Prostate gland (tissue), 2 donors: ENCODE results near the gene RHBDL1. TPM values are rescaled to one million over a fixed set of nuclear protein-coding genes. Genes with fewer than 3 reads are reported as not detected.

Experiments
- DNase-seq: peaks from one replicate; pipeline ENCODE4 v3.0.0-alpha.2; 2019; ENCODE audit warnings: low spot score
- H3K27ac ChIP-seq, 2 donors: fragments of 200-600 bp; sonication (generic); 2 replicates each; pipeline ENCODE4 v1.5.1; 2017 to 2019
- H3K27me3 ChIP-seq: fragments of 200-600 bp; sonication (generic); replicated peaks from 2 replicates; pipeline ENCODE4 v1.5.1; 2019; ENCODE audit not compliant: insufficient read depth
- H3K36me3 ChIP-seq, 2 donors: fragments of 200-600 bp; sonication (generic); 1 replicate in 1 of 2; 2 replicates in 1 of 2; pipeline versions ENCODE4 v1.5.1 to v1.8.1; 2017 to 2019
- H3K4me1 ChIP-seq: fragments of 200-600 bp; sonication (generic); replicated peaks from 2 replicates; pipeline ENCODE4 v1.5.1; 2019
- H3K4me3 ChIP-seq, 2 donors: fragments of 200-600 bp; sonication (generic); 2 replicates each; pipeline ENCODE4 v1.5.1; 2017 to 2019
- H3K9me3 ChIP-seq: fragments of 200-600 bp; sonication (generic); 2 replicates; pipeline ENCODE4 v1.5.1; 2017
- POLR2A ChIP-seq: fragments of 450-650 bp; IDR thresholded peaks from one replicate; pipeline ENCODE4 v1.6.1; 2016; ENCODE audit warnings: antibody characterized with exemption, mild to moderate bottlenecking
- POLR2AphosphoS5 ChIP-seq: sonication (generic); formaldehyde crosslinking; IDR thresholded peaks from one replicate; pipeline ENCODE4 v1.6.1; 2017; ENCODE audit warnings: antibody characterized with exemption
- WGBS: methylation state at CpG from one replicate; pipeline ENCODE4 v1.1.5; 2018; 5-methylcytosine and 5-hydroxymethylcytosine counted together
- intact Hi-C: fragments of 100-400 bp; cut with DNase I; formaldehyde crosslinking; loops from one replicate; pipeline ENCODE4 v1.14.2; 2022
- total RNA-seq, 2 donors: library from RNA; depleted of rRNA; stranded (reverse); fragments of >200 nt; gene quantifications; one replicate each; pipeline ENCODE4 v1.1.0, GENCODE V29; 2016
- TF ChIP-seq, protein P1 (sequence below), 4 experiments: fragments of 200-600 bp in 2 of 4; fragments of 450-650 bp in 2 of 4; sonication (generic) in 2 of 4; IDR thresholded peaks; 1 replicate in 3 of 4; 2 replicates in 1 of 4; pipeline ENCODE4 v1.5.1; 2016 to 2019; ENCODE audit warnings: antibody characterized with exemption in 4 of 4, mild to moderate bottlenecking in 2 of 4, moderate library complexity in 2 of 4

RHBDL1 gene
- total RNA-seq, 2 donors from 2014 or later = 4.5 to 4.9 TPM

- H3K36me3 ChIP-seq = no peaks in the 10 kb centered on the region
- no peak overlapping the region for H3K4me3 ChIP-seq
- H3K4me1 ChIP-seq = peaks cover 24% of the 10 kb centered on the region
- TF ChIP-seq POLR2AphosphoS5 = no peak
- no peak for TF ChIP-seq POLR2A
- intact Hi-C loops = no loop called here
- H3K27me3 ChIP-seq = no peaks in the 10 kb centered on the region
- no peak overlapping the region for H3K27ac ChIP-seq
- H3K9me3 ChIP-seq = no peaks in the 10 kb centered on the region
- 62% methylated on average over 16 of the region's 23 CpGs for WGBS
- DNase-seq = no peak
Observed at GRCh38 chr16:725463-726187, 50.2 kb downstream of the RHBDL1 start.

GRCh38 chr16:726188-726437 is 50.6 kb downstream of the RHBDL1 start:
- Histone ChIP-seq H3K27me3 (no peaks in the 10 kb centered on the region), H3K4me1 (peaks cover 24% of the 10 kb centered on the region), H3K4me3 (no peak overlapping the region), H3K27ac (no peak overlapping the region), H3K9me3 (no peaks in the 10 kb centered on the region), H3K36me3 (no peaks in the 10 kb centered on the region)
- DNase-seq = no peak
- intact Hi-C loops = no loop called here
- WGBS = 23% methylated on average over 8 of the region's 9 CpGs
- TF ChIP-seq POLR2A (no peak), POLR2AphosphoS5 (no peak)
- TF ChIP-seq, protein P1, sequence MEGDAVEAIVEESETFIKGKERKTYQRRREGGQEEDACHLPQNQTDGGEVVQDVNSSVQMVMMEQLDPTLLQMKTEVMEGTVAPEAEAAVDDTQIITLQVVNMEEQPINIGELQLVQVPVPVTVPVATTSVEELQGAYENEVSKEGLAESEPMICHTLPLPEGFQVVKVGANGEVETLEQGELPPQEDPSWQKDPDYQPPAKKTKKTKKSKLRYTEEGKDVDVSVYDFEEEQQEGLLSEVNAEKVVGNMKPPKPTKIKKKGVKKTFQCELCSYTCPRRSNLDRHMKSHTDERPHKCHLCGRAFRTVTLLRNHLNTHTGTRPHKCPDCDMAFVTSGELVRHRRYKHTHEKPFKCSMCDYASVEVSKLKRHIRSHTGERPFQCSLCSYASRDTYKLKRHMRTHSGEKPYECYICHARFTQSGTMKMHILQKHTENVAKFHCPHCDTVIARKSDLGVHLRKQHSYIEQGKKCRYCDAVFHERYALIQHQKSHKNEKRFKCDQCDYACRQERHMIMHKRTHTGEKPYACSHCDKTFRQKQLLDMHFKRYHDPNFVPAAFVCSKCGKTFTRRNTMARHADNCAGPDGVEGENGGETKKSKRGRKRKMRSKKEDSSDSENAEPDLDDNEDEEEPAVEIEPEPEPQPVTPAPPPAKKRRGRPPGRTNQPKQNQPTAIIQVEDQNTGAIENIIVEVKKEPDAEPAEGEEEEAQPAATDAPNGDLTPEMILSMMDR (IDR thresholded peaks at IDR 0.05) = no peak

DNA sequence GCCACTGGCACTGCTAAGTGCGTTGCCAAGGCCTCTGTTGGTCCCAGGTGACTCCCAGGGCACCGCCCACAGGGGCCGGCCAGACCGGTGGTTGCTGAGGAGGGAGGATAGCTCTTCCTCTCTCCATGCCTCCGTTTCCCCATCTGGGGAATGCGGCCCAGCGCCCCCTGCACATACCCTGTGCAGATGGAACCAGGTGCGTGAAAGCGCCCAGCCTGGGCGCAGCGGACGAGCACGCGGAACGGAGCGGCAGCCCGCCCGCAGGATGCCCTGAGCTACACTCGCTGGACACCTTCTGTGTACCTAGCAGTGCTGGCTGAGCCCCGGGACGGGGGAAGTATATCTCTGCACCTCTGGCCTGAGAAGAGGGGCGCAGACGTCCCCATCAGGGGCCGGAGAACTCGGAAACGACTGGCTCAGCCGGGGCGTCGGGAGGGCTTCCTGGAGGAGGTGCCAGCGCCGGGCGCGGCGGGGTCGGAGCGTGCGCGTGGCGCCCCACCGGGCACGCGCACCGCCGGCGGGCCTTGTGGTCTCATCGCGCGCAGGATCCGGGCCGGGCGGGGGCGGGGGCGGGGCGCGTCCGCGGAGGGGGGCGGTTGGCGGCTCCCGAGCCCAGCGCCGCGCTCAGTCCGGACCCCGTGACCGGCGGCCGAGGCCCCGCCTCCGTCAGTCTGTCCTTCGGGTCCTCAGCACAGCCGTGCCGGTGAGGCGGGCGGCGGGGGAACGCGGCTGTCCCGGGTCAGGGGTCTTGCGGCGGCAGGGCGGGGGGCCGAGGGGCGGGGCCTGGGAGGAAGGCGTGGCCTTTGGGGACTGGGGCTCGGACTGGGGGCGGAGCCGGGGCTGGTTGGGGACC is 51.2 kb downstream of the RHBDL1 start, which contains the start of the genes CCDC78 and HAGHL:
Gene CCDC78 (minus strand): TSS at position 6 of the 853 bp plus-strand sequence. CDS start 76 bp downstream, outside the sequence.
Gene HAGHL (plus strand): TSS at position 669 of the 853 bp plus-strand sequence. CDS start 404 bp downstream, outside the sequence.
- peak; percentile 39 for DNase-seq
- peak within 1 kb of the TSS; percentile 31 to 37 for H3K4me3 ChIP-seq
- TF ChIP-seq POLR2AphosphoS5 (no peak), POLR2A (no peak)
- TF ChIP-seq, protein P1 (IDR thresholded peaks at IDR 0.05) = no peak
- intact Hi-C loops = no loop called here
- no peaks in the 10 kb centered on the region for H3K36me3 ChIP-seq
- peaks cover 20% of the 10 kb centered on the region for H3K4me1 ChIP-seq
- no peaks in the 10 kb centered on the region for H3K9me3 ChIP-seq
- WGBS = 5% methylated on average over 30 of the region's 88 CpGs
- no peaks in the 10 kb centered on the region for H3K27me3 ChIP-seq
- H3K27ac ChIP-seq = no peak within 1 kb of the TSS

DNA sequence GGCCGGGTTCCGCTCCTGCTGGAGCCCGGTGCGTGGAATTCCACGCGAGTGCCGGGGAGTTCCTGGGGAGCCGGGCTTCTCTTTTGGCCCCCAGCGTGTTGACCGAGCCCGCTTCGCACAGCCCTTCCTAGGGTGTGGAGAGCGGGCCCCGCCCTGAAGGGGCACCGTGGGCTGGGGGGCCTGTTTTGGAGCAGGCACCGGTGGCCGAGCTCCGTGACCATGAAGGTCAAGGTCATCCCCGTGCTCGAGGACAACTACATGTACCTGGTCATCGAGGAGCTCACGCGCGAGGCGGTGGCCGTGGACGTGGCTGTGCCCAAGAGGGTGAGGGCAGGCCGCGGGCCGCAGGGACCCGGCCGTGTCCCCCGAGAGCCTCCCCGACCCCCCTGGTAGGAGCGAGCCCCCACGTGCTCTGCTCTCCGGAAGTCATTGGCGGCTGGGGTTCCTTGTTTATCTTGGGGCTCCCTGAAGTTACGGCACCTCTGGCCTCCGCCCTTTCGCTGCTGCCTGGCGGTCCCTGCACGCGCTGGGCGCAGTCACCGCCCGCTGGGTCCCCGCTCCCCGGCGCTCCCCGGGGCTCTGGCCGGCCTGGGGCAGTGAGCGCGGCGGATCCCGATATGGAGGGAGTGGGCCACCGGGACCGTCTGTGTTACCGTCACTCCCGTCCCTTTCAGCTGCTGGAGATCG is 52.0 kb downstream of the RHBDL1 start:
- TF ChIP-seq, protein P1 (IDR thresholded peaks at IDR 0.05) = no peak
- TF ChIP-seq POLR2A (no peak), POLR2AphosphoS5 (no peak)
- H3K4me3 ChIP-seq = peak overlapping the region; percentile 31 to 37
- peaks cover 18% of the 10 kb centered on the region for H3K4me1 ChIP-seq
- DNase-seq = no peak
- intact Hi-C loops = no loop called here
- no peaks in the 10 kb centered on the region for H3K36me3 ChIP-seq
- H3K27me3 ChIP-seq = no peaks in the 10 kb centered on the region
- H3K9me3 ChIP-seq = no peaks in the 10 kb centered on the region
- under 1% methylated on average over 50 of the region's 61 CpGs for WGBS
- H3K27ac ChIP-seq = no peak overlapping the region

Other genes starting within 250 kb of the RHBDL1 start
- gene CAPN15, start 148.0 kb upstream of the RHBDL1 start, total RNA-seq = 10 to 100 TPM; 59.7 to 80.7 TPM
- 1 to 10 TPM in 1 of 2 donors, not detected in 1; 5.1 TPM for gene PRR35, start 115.3 kb upstream of the RHBDL1 start, total RNA-seq
- gene NHLRC4, start 108.7 kb upstream of the RHBDL1 start, total RNA-seq = 1 to 10 TPM; 2.9 to 6.2 TPM
- gene PIGQ, start 105.7 kb upstream of the RHBDL1 start, total RNA-seq = 10 to 100 TPM; 70.1 to 85.8 TPM
- gene RAB40C, start 85.6 kb upstream of the RHBDL1 start, total RNA-seq = 10 to 100 TPM; 41.8 to 68.0 TPM
- gene WFIKKN1, start 44.7 kb upstream of the RHBDL1 start, total RNA-seq = 1 to 10 TPM; 1.5 to 1.9 TPM
- gene METTL26, start 39.4 kb upstream of the RHBDL1 start, total RNA-seq = 100 to 1,000 TPM; 179 to 207 TPM
- 10 to 100 TPM; 59.5 to 61.6 TPM for gene MCRIP2, start 33.8 kb upstream of the RHBDL1 start, total RNA-seq
- gene WDR90, start 26.3 kb upstream of the RHBDL1 start, total RNA-seq = 10 to 100 TPM; 36.8 to 60.4 TPM
- 100 to 1,000 TPM; 101 to 169 TPM for gene RHOT2, start 7.5 kb upstream of the RHBDL1 start, total RNA-seq
- 100 to 1,000 TPM; 173 to 255 TPM for gene STUB1, start 4.7 kb downstream of the RHBDL1 start, total RNA-seq
- 100 to 1,000 TPM; 121 to 132 TPM for gene JMJD8, start 8.7 kb downstream of the RHBDL1 start, total RNA-seq
- gene WDR24, start 14.7 kb downstream of the RHBDL1 start, total RNA-seq = 10 to 100 TPM; 18.2 to 26.4 TPM
- 1 to 10 TPM; 6.1 to 9.1 TPM for gene FBXL16, start 30.1 kb downstream of the RHBDL1 start, total RNA-seq
- 10 to 100 TPM; 52.0 to 78.2 TPM for gene METRN, start 39.4 kb downstream of the RHBDL1 start, total RNA-seq
- 10 to 100 TPM; 55.3 to 73.1 TPM for gene ANTKMT, start 45.5 kb downstream of the RHBDL1 start, total RNA-seq
- 1 to 10 TPM; 2.3 to 3.0 TPM for gene CCDC78, start 50.8 kb downstream of the RHBDL1 start, total RNA-seq
- gene HAGHL, start 51.4 kb downstream of the RHBDL1 start, total RNA-seq = 10 to 100 TPM in 1 of 2 donors, 1 to 10 TPM in 1; 7.7 to 10.1 TPM
- gene CIAO3, start 65.3 kb downstream of the RHBDL1 start, total RNA-seq = 10 to 100 TPM; 56.7 to 76.6 TPM
- gene MSLN, start 85.1 kb downstream of the RHBDL1 start, total RNA-seq = 1 to 10 TPM in 1 of 2 donors, under 1 TPM in 1; 0.74 to 7.3 TPM
- gene RPUSD1, start 112.7 kb downstream of the RHBDL1 start, total RNA-seq = 10 to 100 TPM; 22.0 to 32.4 TPM
- 10 to 100 TPM in 1 of 2 donors, 1 to 10 TPM in 1; 7.8 to 57.5 TPM for gene CHTF18, start 112.9 kb downstream of the RHBDL1 start, total RNA-seq
- not detected for gene GNG13, start 125.1 kb downstream of the RHBDL1 start, total RNA-seq